ENCODE measurements around the gene VPS39.

The VPS39 gene

GRCh38 chr15:42159381-42160015 lies 48.6 kb downstream of the VPS39 start:
- POLR2A ChIA-PET: no interaction called here
- CTCF ChIA-PET: no interaction called here
- Histone ChIP-seq H3K9me3 (ENCODE audit: control insufficient read depth, insufficient read depth, low read depth, low read length) (no peaks in the 10 kb centered on the region), H3K4me3 (ENCODE audit: low read depth, low read length) (no peak overlapping the region), H3K27ac (ENCODE audit: extremely low read depth, low read depth, low read length) (no peak overlapping the region), H3K4me1 (ENCODE audit: control insufficient read depth, insufficient read depth, low read length) (no peaks in the 10 kb centered on the region), H3K36me3 (ENCODE audit: control insufficient read depth in 2 of 2, insufficient read depth in 1 of 2, low read length in 2 of 2) (peaks cover 0 to 59% of the 10 kb centered on the region in 2 experiments; a peak in 2 of 3 replicates)
- TF ChIP-seq ZIC2 (tag by site-specific recombination; IDR thresholded peaks at IDR 0.05) (peak; percentile 85), ZNF350 (tag by site-specific recombination; IDR thresholded peaks at IDR 0.05) (no peak)

DNA sequence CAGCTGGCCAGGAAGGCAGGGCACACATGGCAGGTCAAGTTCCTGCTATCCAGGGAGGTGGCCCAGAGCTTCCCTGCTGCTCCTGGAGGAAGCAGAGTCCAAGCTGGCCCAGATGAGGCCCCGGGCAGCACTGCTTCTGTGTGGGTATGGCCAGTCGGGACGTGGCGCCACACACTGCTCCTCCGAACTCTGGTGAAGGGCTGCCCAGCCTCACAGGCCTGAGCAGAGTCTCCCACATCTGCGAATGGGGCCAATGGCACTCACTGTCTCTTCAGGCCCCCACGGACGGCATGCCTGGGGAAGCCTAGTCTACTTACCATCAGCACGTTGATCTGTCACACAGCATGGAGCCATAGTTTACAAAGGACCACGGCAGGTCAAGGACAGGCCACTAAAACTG lies 49.2 kb downstream of the VPS39 start:
- CTCF ChIA-PET: no interaction called here

GRCh38 chr15:42157981-42158765 lies 49.9 kb downstream of the VPS39 start:
- Histone ChIP-seq H3K4me1 (ENCODE audit: control insufficient read depth, insufficient read depth, low read length) (no peaks in the 10 kb centered on the region), H3K36me3 (ENCODE audit: control insufficient read depth in 2 of 2, insufficient read depth in 1 of 2, low read length in 2 of 2) (peaks cover 0 to 46% of the 10 kb centered on the region in 2 experiments; a peak in 1 of 3 replicates), H3K9me3 (ENCODE audit: control insufficient read depth, insufficient read depth, low read depth, low read length) (no peaks in the 10 kb centered on the region), H3K4me3 (ENCODE audit: low read depth, low read length) (no peak overlapping the region), H3K27ac (ENCODE audit: extremely low read depth, low read depth, low read length) (no peak overlapping the region)
- TF ChIP-seq ZNF174 (tag by site-specific recombination; IDR thresholded peaks at IDR 0.05): no peak
- TF ChIP-seq ZNF658 (tag by site-specific recombination; IDR thresholded peaks at IDR 0.05): no peak
- TF ChIP-seq ZNF169 (tag by site-specific recombination; IDR thresholded peaks at IDR 0.05): no peak
- TF ChIP-seq ZNF18 (tag by site-specific recombination; IDR thresholded peaks at IDR 0.05): no peak
- TF ChIP-seq, protein P1, sequence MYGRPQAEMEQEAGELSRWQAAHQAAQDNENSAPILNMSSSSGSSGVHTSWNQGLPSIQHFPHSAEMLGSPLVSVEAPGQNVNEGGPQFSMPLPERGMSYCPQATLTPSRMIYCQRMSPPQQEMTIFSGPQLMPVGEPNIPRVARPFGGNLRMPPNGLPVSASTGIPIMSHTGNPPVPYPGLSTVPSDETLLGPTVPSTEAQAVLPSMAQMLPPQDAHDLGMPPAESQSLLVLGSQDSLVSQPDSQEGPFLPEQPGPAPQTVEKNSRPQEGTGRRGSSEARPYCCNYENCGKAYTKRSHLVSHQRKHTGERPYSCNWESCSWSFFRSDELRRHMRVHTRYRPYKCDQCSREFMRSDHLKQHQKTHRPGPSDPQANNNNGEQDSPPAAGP (tag by site-specific recombination; IDR thresholded peaks at IDR 0.05): no peak
- TF ChIP-seq ZNF558 (tag by site-specific recombination; IDR thresholded peaks at IDR 0.05): no peak
- no peak for TF ChIP-seq ZNF521 (tag by site-specific recombination; IDR thresholded peaks at IDR 0.05)
- no peak for TF ChIP-seq ZNF544 (tag by site-specific recombination; IDR thresholded peaks at IDR 0.05)
- TF ChIP-seq KLF8 (tag by site-specific recombination; IDR thresholded peaks at IDR 0.05): no peak
- no peak for TF ChIP-seq ZBTB1 (tag by site-specific recombination; IDR thresholded peaks at IDR 0.05)
- TF ChIP-seq ZNF211 (tag by site-specific recombination; IDR thresholded peaks at IDR 0.05; ENCODE audit: low read depth): no peak
- TF ChIP-seq ZNF510 (tag by site-specific recombination; IDR thresholded peaks at IDR 0.05; ENCODE audit: insufficient replicate concordance): no peak
- POLR2A ChIA-PET: no interaction called here
- CTCF ChIA-PET: no interaction called here

More for the DNA sequence above, 49.2 kb downstream of the VPS39 start:
- H3K36me3 ChIP-seq (ENCODE audit: control insufficient read depth in 2 of 2, insufficient read depth in 1 of 2, low read length in 2 of 2): peaks cover 0 to 54% of the 10 kb centered on the region in 2 experiments; a peak in 2 of 3 replicates
- no peak overlapping the region for H3K4me3 ChIP-seq (ENCODE audit: low read depth, low read length)
- H3K27ac ChIP-seq (ENCODE audit: extremely low read depth, low read depth, low read length): no peak overlapping the region
- no peaks in the 10 kb centered on the region for H3K4me1 ChIP-seq (ENCODE audit: control insufficient read depth, insufficient read depth, low read length)
- TF ChIP-seq ZNF211 (tag by site-specific recombination; IDR thresholded peaks at IDR 0.05; ENCODE audit: low read depth): no peak
- no peak for TF ChIP-seq ZNF555 (tag by site-specific recombination; conservative IDR thresholded peaks at IDR 0.05)
- TF ChIP-seq, protein P2, sequence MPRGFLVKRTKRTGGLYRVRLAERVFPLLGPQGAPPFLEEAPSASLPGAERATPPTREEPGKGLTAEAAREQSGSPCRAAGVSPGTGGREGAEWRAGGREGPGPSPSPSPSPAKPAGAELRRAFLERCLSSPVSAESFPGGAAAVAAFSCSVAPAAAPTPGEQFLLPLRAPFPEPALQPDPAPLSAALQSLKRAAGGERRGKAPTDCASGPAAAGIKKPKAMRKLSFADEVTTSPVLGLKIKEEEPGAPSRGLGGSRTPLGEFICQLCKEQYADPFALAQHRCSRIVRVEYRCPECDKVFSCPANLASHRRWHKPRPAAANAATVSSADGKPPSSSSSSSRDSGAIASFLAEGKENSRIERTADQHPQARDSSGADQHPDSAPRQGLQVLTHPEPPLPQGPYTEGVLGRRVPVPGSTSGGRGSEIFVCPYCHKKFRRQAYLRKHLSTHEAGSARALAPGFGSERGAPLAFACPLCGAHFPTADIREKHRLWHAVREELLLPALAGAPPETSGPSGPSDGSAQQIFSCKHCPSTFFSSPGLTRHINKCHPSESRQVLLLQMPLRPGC (tag by site-specific recombination; IDR thresholded peaks at IDR 0.05): no peak
- no peak for TF ChIP-seq ZBTB26 (tag by site-specific recombination; optimal IDR thresholded peaks at IDR 0.05)
- TF ChIP-seq ZBTB1 (tag by site-specific recombination; IDR thresholded peaks at IDR 0.05): no peak
- TF ChIP-seq ZNF623 (tag by site-specific recombination; IDR thresholded peaks at IDR 0.05): no peak
- TF ChIP-seq ZNF16 (tag by site-specific recombination; IDR thresholded peaks at IDR 0.05; ENCODE audit: low read depth): no peak
- TF ChIP-seq ZNF311 (tag by site-specific recombination; IDR thresholded peaks at IDR 0.05; ENCODE audit: borderline replicate concordance): no peak
- no peak for TF ChIP-seq ZNF560 (tag by site-specific recombination; IDR thresholded peaks at IDR 0.05; ENCODE audit: borderline replicate concordance)
- TF ChIP-seq, protein P3, sequence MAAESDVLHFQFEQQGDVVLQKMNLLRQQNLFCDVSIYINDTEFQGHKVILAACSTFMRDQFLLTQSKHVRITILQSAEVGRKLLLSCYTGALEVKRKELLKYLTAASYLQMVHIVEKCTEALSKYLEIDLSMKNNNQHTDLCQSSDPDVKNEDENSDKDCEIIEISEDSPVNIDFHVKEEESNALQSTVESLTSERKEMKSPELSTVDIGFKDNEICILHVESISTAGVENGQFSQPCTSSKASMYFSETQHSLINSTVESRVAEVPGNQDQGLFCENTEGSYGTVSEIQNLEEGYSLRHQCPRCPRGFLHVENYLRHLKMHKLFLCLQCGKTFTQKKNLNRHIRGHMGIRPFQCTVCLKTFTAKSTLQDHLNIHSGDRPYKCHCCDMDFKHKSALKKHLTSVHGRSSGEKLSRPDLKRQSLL (tag by site-specific recombination; IDR thresholded peaks at IDR 0.05): no peak
- no peak for TF ChIP-seq SALL2 (tag by site-specific recombination; IDR thresholded peaks at IDR 0.05; ENCODE audit: borderline replicate concordance)
- TF ChIP-seq ZNF701 (tag by site-specific recombination; IDR thresholded peaks at IDR 0.05): no peak
- TF ChIP-seq ZBTB17 (tag by site-specific recombination; IDR thresholded peaks at IDR 0.05): no peak
- TF ChIP-seq ZNF549 (tag by site-specific recombination; IDR thresholded peaks at IDR 0.05): no peak
- TF ChIP-seq ZNF214 (tag by site-specific recombination; IDR thresholded peaks at IDR 0.05; ENCODE audit: borderline replicate concordance): no peak
- TF ChIP-seq ZNF112 (tag by site-specific recombination; IDR thresholded peaks at IDR 0.05): no peak
- no peaks in the 10 kb centered on the region for H3K9me3 ChIP-seq (ENCODE audit: control insufficient read depth, insufficient read depth, low read depth, low read length)
- POLR2A ChIA-PET: no interaction called here
